Measurements from ENCODE around the gene PRSS53.

- TF ChIP-seq CTCF (IDR thresholded peaks at IDR 0.05) (no peak), POLR2A (IDR thresholded peaks at IDR 0.05) (no peak)
Measured at GRCh38 chr16:31099860-31100638, 11.3 kb upstream of the PRSS53 start.
